ENCODE data around the gene FMNL2. TPM values are rescaled to one million over a fixed set of nuclear protein-coding genes. Genes with fewer than 3 reads are reported as not detected.

Gene FMNL2
- total RNA-seq, 4 donors from 2014 or later, result 37.7 to 60.9 (median 52.1) TPM

- no peaks in the 10 kb centered on the region for H3K9me3 ChIP-seq
- DNase-seq, result peak; percentile 51 to 56
- WGBS, 2 donors, result 13 to 26% methylated on average over 12 of the region's 12 CpGs
These were observed 2.0 kb downstream of the FMNL2 start for GRCh38 chr2:152336854-152337510.

GRCh38 chr2:152337511-152337903 is 2.5 kb downstream of the FMNL2 start:
- Histone ChIP-seq H3K27ac (peak overlapping the region in 2 of 3 donors; percentile 90 to 91), H3K27me3 (no peaks in the 10 kb centered on the region), H3K9me3 (no peaks in the 10 kb centered on the region), H3K4me3 (replicated peaks in 1 of 3) (peak overlapping the region in 1 of 3 donors; percentile 84), H3K4me1 (peaks cover 19 to 28% of the 10 kb centered on the region in 2 donors), H3K36me3 (no peaks in the 10 kb centered on the region)
- no peak for TF ChIP-seq POLR2A (IDR thresholded peaks at IDR 0.05)
- no peak for TF ChIP-seq CTCF (IDR thresholded peaks at IDR 0.05)
- DNase-seq, result no peak
- intact Hi-C loops (cut with DNase I), result loop anchor here (10.0 kb wide), 2 partner anchors 123 to 297 kb away; no protein-coding TSS in a partner anchor
- 50 to 62% methylated on average over 2 of the region's 2 CpGs for WGBS, 2 donors

More at GRCh38 chr2:152336854-152337510, 2.0 kb downstream of the FMNL2 start:
- intact Hi-C loops (cut with DNase I), result loop anchor here (10.0 kb wide), 2 partner anchors 122 to 298 kb away; no protein-coding TSS in a partner anchor
- Histone ChIP-seq H3K36me3 (no peaks in the 10 kb centered on the region), H3K4me3 (replicated peaks in 1 of 3) (peak overlapping the region in 2 of 3 donors; percentile 46 to 84), H3K27me3 (no peaks in the 10 kb centered on the region), H3K27ac (peak overlapping the region; percentile 75 to 91 (median 90)), H3K4me1 (peaks cover 19 to 28% of the 10 kb centered on the region in 2 donors)
- no peak for TF ChIP-seq CTCF (IDR thresholded peaks at IDR 0.05)
- TF ChIP-seq POLR2A (IDR thresholded peaks at IDR 0.05), result no peak

- Histone ChIP-seq H3K27ac (peak overlapping the region in 2 of 3 donors; percentile 4 to 44), H3K36me3 (no peaks in the 10 kb centered on the region), H3K9me3 (no peaks in the 10 kb centered on the region), H3K4me3 (replicated peaks in 1 of 3) (no peak overlapping the region), H3K4me1 (peaks cover 26 to 28% of the 10 kb centered on the region in 2 donors), H3K27me3 (no peaks in the 10 kb centered on the region)
- DNase-seq, result no peak
- intact Hi-C loops (cut with DNase I), result loop anchor here (10.0 kb wide), 2 partner anchors 125 to 295 kb away; no protein-coding TSS in a partner anchor
- 95 to 97% methylated on average over 2 of the region's 2 CpGs for WGBS, 2 donors
- TF ChIP-seq POLR2A (IDR thresholded peaks at IDR 0.05) (no peak), CTCF (IDR thresholded peaks at IDR 0.05) (no peak)
These were observed 4.7 kb downstream of the FMNL2 start for GRCh38 chr2:152339556-152340286.

GRCh38 chr2:152342259-152343046 is 7.5 kb downstream of the FMNL2 start:
- H3K9me3 ChIP-seq, result no peaks in the 10 kb centered on the region
- H3K4me1 ChIP-seq, result peaks cover 26 to 28% of the 10 kb centered on the region in 2 donors
- no peaks in the 10 kb centered on the region for H3K27me3 ChIP-seq
- WGBS, 2 donors, result 93 to 97% methylated on average over 4 of the region's 4 CpGs
- DNase-seq, result no peak
- intact Hi-C loops (cut with DNase I), result no loop called here
- no peak for TF ChIP-seq CTCF (IDR thresholded peaks at IDR 0.05)
- TF ChIP-seq POLR2A (IDR thresholded peaks at IDR 0.05), result no peak
- no peaks in the 10 kb centered on the region for H3K36me3 ChIP-seq
- H3K4me3 ChIP-seq (replicated peaks in 1 of 3), result no peak overlapping the region
- no peak overlapping the region for H3K27ac ChIP-seq

All from thyroid gland (tissue), 4 donors.